ENCODE results near the gene MYH13. TPM values are rescaled to one million over a fixed set of nuclear protein-coding genes. Genes with fewer than 3 reads are reported as not detected.

The MYH13 gene
- total and polyA plus RNA-seq, 9 of the 15 experiments (the other 6 are each of a cell fraction or from before 2014, with no cell fraction given), result 0.01 TPM; not detected in 8

GRCh38 chr17:10328971-10329923 lies 43.6 kb downstream of the MYH13 start:
- WGBS (ENCODE audit: insufficient coverage, low coverage, missing lambda C conversion rate), result 23% methylated on average over 14 of the region's 15 CpGs
- no peak overlapping the region for H3K27ac ChIP-seq (ENCODE audit: extremely low read depth, low read depth, low read length)
- TF ChIP-seq ARHGAP35 (IDR thresholded peaks at IDR 0.05; ENCODE audit: partially characterized antibody) (no peak), STAG1 (CRISPR knock-in tag; IDR thresholded peaks at IDR 0.05; ENCODE audit: borderline replicate concordance) (no peak), CEBPB (tag; IDR thresholded peaks at IDR 0.05) (no peak), RREB1 (CRISPR knock-in tag; IDR thresholded peaks at IDR 0.05) (no peak), TOE1 (IDR thresholded peaks at IDR 0.05; ENCODE audit: borderline replicate concordance) (no peak), TOE1 (CRISPR knock-in tag; IDR thresholded peaks at IDR 0.05; ENCODE audit: borderline replicate concordance, low read depth) (no peak), ZNF197 (CRISPR knock-in tag; IDR thresholded peaks at IDR 0.05; ENCODE audit: low read depth) (no peak), NCOA2 (IDR thresholded peaks at IDR 0.05; ENCODE audit: partially characterized antibody in 2 of 2) (no peak)
- no peak overlapping the region for H2AFZ ChIP-seq (ENCODE audit: low read depth, low read length)
- ChIA-PET CTCF (ENCODE audit: low intra/inter-chr PET ratio) (no interaction called here), POLR2A (no interaction called here)
- no peaks in the 10 kb centered on the region; a peak in 1 of 5 replicates for H3K27me3 ChIP-seq (ENCODE audit: control insufficient read depth in 2 of 2, insufficient read depth in 2 of 2, low read length in 2 of 2)
- no peak overlapping the region for H3K4me3 ChIP-seq
- ATAC-seq, result no peak
- DNase-seq (ENCODE audit: extremely low read depth in 1 of 4, low spot score in 3 of 4), result no peak
- no peaks in the 10 kb centered on the region for H3K36me3 ChIP-seq (ENCODE audit: control insufficient read depth, insufficient read depth, low read length)
- H3K9me1 ChIP-seq (ENCODE audit: control insufficient read depth, insufficient read depth, low read length), result no peaks in the 10 kb centered on the region
- H3K79me2 ChIP-seq (ENCODE audit: control insufficient read depth, insufficient read depth, low read length), result no peaks in the 10 kb centered on the region
- no peaks in the 10 kb centered on the region for H3K9me3 ChIP-seq (replicated peaks; ENCODE audit: control insufficient read depth, insufficient read depth, low read depth, low read length)
- no peak overlapping the region for H3K9ac ChIP-seq (ENCODE audit: insufficient read depth in 1 of 2, low read depth in 2 of 2, low read length in 2 of 2)
- intact Hi-C loops (cut with micrococcal nuclease), result no loop called here
- BruUV-seq (replicated peaks), result no TSS peak
- in situ Hi-C loops (cut with MboI), result loop anchor here (10.0 kb wide), 1 partner anchor 286 kb away; no protein-coding TSS in a partner anchor
- H4K20me1 ChIP-seq (replicated peaks; ENCODE audit: control insufficient read depth, insufficient read depth, low read length), result no peaks in the 10 kb centered on the region
- no peak for FAIRE-seq
- no peak overlapping the region for H3K4me2 ChIP-seq (ENCODE audit: insufficient read depth, low read length)
- H3K4me1 ChIP-seq (replicated peaks in 1 of 2; ENCODE audit: control insufficient read depth in 2 of 2, insufficient read depth in 2 of 2, low read length in 2 of 2), result peaks cover 0 to 2% of the 10 kb centered on the region in 2 experiments; a peak in 2 of 5 replicates
